Progenitor cell of endocrine pancreas (in vitro differentiated cells): ENCODE data around the gene TMEM101. TPM values are rescaled to one million over a fixed set of nuclear protein-coding genes. Genes with fewer than 3 reads are reported as not detected.
"Not testable (repeated sequence)": the region's sequence is repeated elsewhere in the genome, so short reads cannot be mapped to it uniquely, and the experiment has no call there.

Source experiments
- DNase-seq: peaks from one replicate; pipeline ENCODE4 v3.0.0; 2021; ENCODE audit warnings: low spot score; ENCODE audit not compliant: unreplicated experiment
- H3K27ac Mint-ChIP-seq: 2 replicates; pipeline ENCODE4 v1.8.0; 2021; ENCODE audit warnings: mild to moderate bottlenecking, moderate library complexity, mixed read lengths
- H3K27me3 Mint-ChIP-seq: 2 replicates; pipeline ENCODE4 v1.8.0; 2021; ENCODE audit warnings: mixed read lengths
- H3K36me3 Mint-ChIP-seq: 2 replicates; pipeline ENCODE4 v1.8.0; 2022; ENCODE audit warnings: mixed read lengths; ENCODE audit not compliant: insufficient read depth
- H3K4me1 Mint-ChIP-seq: 2 replicates; pipeline ENCODE4 v1.8.0; 2021; ENCODE audit warnings: low read depth, mixed read lengths
- H3K4me3 Mint-ChIP-seq: 2 replicates; pipeline ENCODE4 v1.8.0; 2021; ENCODE audit warnings: low read depth, mild to moderate bottlenecking, moderate library complexity, mixed read lengths
- H3K9me3 Mint-ChIP-seq: 2 replicates; pipeline ENCODE4 v1.8.0; 2021; ENCODE audit warnings: low read depth, mixed read lengths
- CTCF ChIP-seq: fragments of 200-600 bp; sonication (generic); IDR thresholded peaks from one replicate; pipeline ENCODE4 v1.5.0; 2021; ENCODE audit warnings: antibody characterized with exemption, mild to moderate bottlenecking; ENCODE audit not compliant: unreplicated experiment
- total RNA-seq: library from RNA; stranded (reverse); gene quantifications from 2 replicates; pipeline ENCODE4 v1.2.1, GENCODE V29; 2021

The TMEM101 gene
- total RNA-seq, 1 donor from 2014 or later, result 27.5 TPM

DNA sequence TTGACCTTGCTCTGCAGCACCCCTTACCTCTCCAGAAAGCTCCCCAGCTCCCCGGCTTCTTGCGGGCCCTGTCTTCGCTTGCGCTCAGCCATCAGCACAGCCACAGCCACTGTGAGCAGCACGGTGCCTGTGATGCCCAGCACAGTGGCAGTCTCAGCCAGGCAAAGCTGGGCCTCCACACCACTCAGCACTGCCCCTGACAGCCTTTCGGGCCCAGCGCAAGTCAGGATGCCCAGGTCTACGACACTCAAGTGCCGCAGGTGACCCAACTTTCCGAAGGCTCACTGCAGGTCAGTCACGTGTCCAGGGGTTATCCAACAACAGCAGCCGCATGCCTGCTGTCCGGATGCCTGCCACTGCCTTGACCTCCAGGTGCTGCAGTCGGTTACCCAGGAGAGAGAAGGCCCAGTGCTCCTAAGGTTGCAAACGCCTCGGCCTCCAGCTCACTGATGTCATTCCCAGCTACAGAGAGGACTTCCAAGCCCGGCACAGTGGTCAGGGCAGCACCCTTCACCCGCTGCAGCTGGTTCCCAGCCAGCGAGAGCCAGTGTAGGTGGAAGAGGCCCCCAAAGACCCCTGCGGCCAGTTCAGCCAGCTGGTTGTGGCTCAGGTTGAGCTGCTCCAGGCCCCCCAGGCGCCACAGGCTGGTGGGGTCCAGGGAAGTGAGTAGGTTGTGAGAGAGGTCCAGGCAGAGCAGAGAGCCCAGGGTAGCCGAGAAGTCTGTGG is 8.9 kb upstream of the TMEM101 start:
- no peak for DNase-seq
- no peak for TF ChIP-seq CTCF
- Mint-ChIP-seq H3K27me3 (no peaks in the 10 kb centered on the region), H3K4me3 (no peak overlapping the region), H3K36me3 (peaks cover 5% of the 10 kb centered on the region), H3K9me3 (no peaks in the 10 kb centered on the region), H3K27ac (no peak overlapping the region), H3K4me1 (peaks cover 3% of the 10 kb centered on the region)

DNA sequence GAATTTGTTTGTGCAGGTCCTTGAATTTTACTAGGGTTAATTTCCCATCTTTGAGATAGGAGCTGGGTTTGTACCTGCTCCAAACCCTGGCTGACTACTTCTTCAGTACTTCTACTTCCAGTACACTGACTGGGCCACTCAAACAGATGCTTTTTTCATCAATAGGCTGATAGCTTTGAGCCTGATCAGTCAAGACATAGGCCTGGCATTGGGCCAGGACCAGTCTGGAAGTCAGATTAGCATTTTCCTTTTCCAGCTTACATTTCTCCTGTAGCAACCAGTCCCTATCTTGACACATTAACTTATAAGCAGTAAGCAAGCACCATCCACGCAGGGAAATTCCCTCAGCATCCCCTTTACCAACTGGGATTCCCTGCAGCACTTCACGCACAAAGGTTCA is 7.5 kb upstream of the TMEM101 start:
- no peak for DNase-seq
- H3K4me3 Mint-ChIP-seq, result no peak overlapping the region
- no peak overlapping the region for H3K27ac Mint-ChIP-seq
- H3K27me3 Mint-ChIP-seq, result no peaks in the 10 kb centered on the region
- no peaks in the 10 kb centered on the region for H3K9me3 Mint-ChIP-seq
- peaks cover 3% of the 10 kb centered on the region for H3K4me1 Mint-ChIP-seq
- no peak for TF ChIP-seq CTCF
- peaks cover 5% of the 10 kb centered on the region for H3K36me3 Mint-ChIP-seq

GRCh38 chr17:44021227-44021626 is 6.5 kb upstream of the TMEM101 start:
- not testable (repeated sequence) for H3K27ac Mint-ChIP-seq, H3K27me3 Mint-ChIP-seq, H3K9me3 Mint-ChIP-seq, H3K4me1 Mint-ChIP-seq, H3K36me3 Mint-ChIP-seq, DNase-seq, H3K4me3 Mint-ChIP-seq

GRCh38 chr17:44014133-44014436 is 678 bp downstream of the TMEM101 start:
- DNase-seq, result no peak
- H3K36me3 Mint-ChIP-seq, result peaks cover 1% of the 10 kb centered on the region
- peak overlapping the region; percentile 99 for H3K4me3 Mint-ChIP-seq
- H3K27me3 Mint-ChIP-seq, result no peaks in the 10 kb centered on the region
- H3K4me1 Mint-ChIP-seq, result peaks cover 9% of the 10 kb centered on the region
- H3K9me3 Mint-ChIP-seq, result no peaks in the 10 kb centered on the region
- H3K27ac Mint-ChIP-seq, result peak overlapping the region; percentile 97
- TF ChIP-seq CTCF, result peak; percentile 8

DNA sequence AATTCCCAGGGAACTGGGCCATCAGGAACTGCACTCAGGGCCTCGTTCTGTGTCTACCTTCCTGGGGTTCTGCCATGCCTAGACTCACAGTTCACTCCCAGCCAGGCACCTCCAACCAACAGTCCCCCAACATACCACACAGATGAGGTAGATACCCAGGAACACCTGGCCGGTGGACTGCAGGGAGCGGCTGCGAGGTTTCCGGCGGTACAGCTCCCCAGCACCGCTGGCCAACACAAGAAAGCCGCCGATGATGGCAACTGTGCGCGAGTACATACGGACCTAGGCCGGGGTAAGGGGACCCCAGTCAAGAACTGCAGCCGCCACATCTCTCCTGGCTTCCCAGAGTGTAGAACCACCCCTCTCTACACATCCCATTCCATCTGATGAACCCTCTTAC is 1.9 kb downstream of the TMEM101 start:
- TF ChIP-seq CTCF, result no peak
- Mint-ChIP-seq H3K9me3 (no peaks in the 10 kb centered on the region), H3K27ac (no peak overlapping the region), H3K36me3 (peaks cover 1% of the 10 kb centered on the region), H3K4me1 (peaks cover 13% of the 10 kb centered on the region), H3K4me3 (peak overlapping the region; percentile 33), H3K27me3 (peaks cover 6% of the 10 kb centered on the region)
- DNase-seq, result no peak

- peaks cover 8% of the 10 kb centered on the region for H3K27me3 Mint-ChIP-seq
- peaks cover 1% of the 10 kb centered on the region for H3K36me3 Mint-ChIP-seq
- H3K4me3 Mint-ChIP-seq, result no peak overlapping the region
- no peaks in the 10 kb centered on the region for H3K9me3 Mint-ChIP-seq
- no peak overlapping the region for H3K27ac Mint-ChIP-seq
- no peak for TF ChIP-seq CTCF
- peaks cover 16% of the 10 kb centered on the region for H3K4me1 Mint-ChIP-seq
- DNase-seq, result no peak
Observed at GRCh38 chr17:44012391-44012790, 2.4 kb downstream of the TMEM101 start.
